Stimulated activated CD8-positive, alpha-beta memory T cell treated with anti-CD3 and anti-CD28 coated beads, Interleukin-4, amount 100 ng/mL, for 48 hours (primary cell): ENCODE results near the gene ANP32B.
"Not testable (repeated sequence)": the region's sequence is repeated elsewhere in the genome, so short reads cannot be mapped to it uniquely, and the experiment has no call there.

ENCODE experiments used
- DNase-seq: peaks from one replicate; pipeline ENCODE4 v3.0.0-alpha.2; 2020

Gene ANP32B

GRCh38 chr9:97996676-97997075, 13.5 kb downstream of the ANP32B start:
- not testable (repeated sequence) for DNase-seq

DNA sequence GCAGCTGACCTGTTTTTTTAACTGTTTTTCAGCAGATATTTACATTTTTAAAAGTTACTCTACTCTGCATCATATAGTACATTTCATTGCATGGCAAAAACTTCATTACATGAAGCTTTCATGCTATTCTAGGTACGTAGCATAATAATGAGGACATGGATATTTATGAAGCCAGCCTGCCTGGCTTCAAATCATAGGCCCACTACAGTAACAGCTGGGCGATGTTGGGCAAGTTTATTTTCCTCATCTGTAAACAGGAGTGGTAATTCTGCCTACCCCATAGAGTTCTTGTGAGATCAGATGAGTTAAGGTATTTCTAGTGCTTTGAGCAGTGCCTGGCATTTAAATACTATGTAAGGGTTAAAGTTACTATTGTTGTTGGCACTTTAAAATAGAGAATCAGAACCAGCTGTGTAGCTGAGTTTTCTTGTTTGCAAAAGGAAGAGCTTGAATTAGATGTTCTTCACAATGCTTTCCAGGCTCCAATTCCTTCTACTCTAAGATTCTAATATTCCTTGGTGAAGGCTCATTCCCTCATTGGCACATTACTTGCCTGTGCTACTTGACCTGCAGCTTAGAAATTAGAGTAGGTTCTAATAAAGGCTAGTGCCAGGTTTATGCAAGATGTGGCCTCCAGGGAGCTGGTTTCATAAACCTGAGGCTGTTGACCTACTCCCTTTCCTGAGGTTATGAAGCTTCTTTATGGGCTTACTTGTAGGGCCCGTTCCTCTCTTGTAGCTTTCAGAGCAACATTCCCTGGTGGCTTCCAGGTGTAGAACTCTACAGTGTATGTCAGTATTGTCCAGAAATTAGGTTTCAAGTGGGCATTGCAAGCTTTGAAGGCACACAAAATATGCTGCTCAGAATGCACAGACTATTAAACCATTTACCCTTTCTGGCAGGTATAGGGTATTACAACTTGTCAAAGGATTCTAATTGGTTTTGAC, 14.5 kb downstream of the ANP32B start:
- DNase-seq, result no peak

GRCh38 chr9:98002808-98003207, 19.7 kb downstream of the ANP32B start:
- no peak for DNase-seq

GRCh38 chr9:98006127-98006796, 23.1 kb downstream of the ANP32B start:
- no peak for DNase-seq

DNA sequence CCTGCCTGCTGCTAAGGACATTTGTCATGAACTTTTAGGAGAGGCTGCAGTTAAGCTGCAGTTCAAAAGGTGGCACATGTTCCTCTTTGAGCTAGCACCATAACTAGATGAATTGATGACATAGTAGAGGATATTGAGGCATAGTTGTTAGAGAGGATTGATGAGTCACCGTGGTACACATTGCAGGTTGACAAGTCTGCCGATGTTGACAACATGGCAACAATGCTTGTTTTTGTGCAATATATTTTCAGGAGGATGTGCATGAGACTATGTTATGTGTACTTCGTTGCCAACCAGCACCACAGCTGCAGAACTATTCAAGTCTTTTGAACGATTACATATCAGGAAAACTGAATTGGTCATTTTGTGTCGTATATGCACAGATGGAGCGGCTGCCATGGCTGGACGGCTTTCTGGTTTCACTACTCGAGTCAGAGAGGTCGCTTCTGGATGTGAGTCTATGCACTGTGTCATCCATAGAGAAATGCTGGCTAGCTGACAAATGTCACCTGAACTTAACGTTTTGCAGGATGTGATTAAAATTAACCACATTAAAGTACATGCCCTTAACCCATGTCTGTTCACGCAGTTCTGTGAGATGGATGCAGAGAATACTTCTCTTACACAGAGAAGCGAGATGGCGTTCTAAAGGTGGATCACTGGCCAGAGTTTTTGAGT, 24.2 kb downstream of the ANP32B start:
- no peak for DNase-seq

DNA sequence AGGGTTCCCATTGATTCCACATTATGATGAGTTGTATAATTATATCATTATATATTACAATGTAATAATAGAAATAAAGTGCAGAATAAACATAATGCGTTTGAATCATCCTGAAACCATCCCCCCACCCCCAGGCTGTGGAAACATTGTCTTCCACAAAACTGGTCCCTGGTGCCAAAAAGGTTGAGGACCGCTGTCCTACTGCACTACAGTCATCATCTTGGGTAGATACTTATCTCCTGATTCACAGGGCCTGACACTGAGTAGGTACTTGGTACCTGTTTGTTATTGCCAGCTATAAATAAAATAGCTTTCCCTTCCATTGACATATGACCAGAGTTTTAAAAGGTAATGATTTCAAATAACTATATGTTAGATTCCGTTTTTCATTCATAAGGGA, 25.6 kb downstream of the ANP32B start:
- DNase-seq, result no peak

- DNase-seq, result no peak
Observed at GRCh38 chr9:98009437-98009836, 26.3 kb downstream of the ANP32B start.

- no peak for DNase-seq
Observed at GRCh38 chr9:98009936-98010335, 26.8 kb downstream of the ANP32B start.

- no peak for DNase-seq
Observed at GRCh38 chr9:98010445-98010844, 27.3 kb downstream of the ANP32B start.

GRCh38 chr9:98011122-98011521, 28.0 kb downstream of the ANP32B start:
- no peak for DNase-seq

GRCh38 chr9:98016137-98016680, 33.1 kb downstream of the ANP32B start:
- DNase-seq, result no peak

GRCh38 chr9:98017306-98017705, 34.2 kb downstream of the ANP32B start:
- DNase-seq, result no peak

DNA sequence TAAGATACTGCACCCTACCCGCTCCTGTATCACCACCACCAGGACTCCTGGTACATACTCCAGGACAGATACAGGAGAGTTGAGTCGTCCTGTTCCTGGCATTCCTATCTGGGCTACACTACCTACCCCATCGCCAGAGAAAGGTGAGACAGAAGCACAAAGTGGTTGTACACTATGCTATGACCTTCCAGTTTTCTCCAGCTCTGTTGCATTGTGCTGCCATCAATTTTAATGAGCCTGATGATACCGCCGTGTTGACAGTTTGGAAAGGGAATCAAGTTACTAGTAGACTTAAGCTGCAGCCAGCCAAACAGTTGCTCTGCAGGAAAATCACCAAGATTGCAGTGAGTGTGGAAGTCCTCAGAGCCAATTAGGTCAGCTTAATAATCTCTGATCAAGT, 35.2 kb downstream of the ANP32B start:
- no peak for DNase-seq

GRCh38 chr9:98019098-98019497, 36.0 kb downstream of the ANP32B start:
- no peak for DNase-seq

- DNase-seq, result not testable (repeated sequence)
Observed at GRCh38 chr9:98019869-98020268, 36.7 kb downstream of the ANP32B start.

DNA sequence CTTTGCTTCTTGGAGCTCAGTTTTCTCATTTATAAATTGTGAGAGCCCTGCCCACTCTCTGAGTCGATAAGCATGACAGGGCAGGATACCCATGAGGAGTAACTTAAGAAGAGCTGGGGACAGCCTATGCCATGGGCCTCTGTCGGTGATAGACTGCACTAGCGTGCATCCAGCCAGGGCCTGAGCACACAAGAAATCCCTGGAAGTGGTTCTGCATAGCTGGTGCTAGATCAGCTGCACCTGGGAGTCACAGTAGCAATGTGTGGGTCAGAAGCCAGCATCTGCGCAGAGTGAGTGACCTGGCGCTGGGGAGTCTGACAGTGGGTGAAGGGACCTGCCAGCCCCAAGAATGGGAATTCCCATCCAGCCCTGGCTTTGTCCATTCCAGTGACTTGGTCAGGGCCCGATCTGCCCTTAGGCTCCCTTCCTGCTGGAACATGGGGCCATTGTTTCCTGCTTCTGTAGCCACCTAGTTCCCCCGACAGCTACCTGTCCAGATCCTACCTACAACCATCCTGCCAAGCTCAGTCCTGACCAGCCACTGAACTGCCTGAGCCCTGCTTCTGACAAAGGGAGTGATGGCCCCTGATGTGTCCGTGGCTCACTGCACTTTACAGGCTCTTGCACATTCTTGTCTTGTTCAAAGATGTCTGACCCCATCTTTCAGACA, 37.5 kb downstream of the ANP32B start:
- peak; percentile 20 for DNase-seq

GRCh38 chr9:98021306-98022040, 38.3 kb downstream of the ANP32B start:
- peak; percentile 20 for DNase-seq

DNA sequence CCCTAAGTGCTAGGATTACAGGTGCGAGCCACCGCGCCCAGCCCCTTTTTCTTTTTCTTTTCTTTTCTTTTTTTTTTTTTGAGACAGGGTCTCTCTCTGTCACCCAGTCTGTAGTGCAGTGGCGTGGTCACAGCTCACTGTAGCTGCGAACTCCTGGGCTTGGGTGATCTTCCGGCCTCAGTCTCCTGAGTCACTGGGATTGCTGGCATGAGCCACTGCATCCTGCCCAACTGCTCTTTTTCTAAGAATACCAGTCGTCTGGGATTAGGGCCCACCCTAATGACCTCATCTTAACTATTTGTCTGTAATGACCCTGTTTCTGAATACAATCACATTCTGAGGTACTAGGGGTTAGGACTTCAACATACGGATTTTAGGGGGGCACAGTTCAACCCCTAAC, 39.3 kb downstream of the ANP32B start:
- no peak for DNase-seq

- DNase-seq, result no peak
Observed at GRCh38 chr9:98024702-98025101, 41.6 kb downstream of the ANP32B start.

DNA sequence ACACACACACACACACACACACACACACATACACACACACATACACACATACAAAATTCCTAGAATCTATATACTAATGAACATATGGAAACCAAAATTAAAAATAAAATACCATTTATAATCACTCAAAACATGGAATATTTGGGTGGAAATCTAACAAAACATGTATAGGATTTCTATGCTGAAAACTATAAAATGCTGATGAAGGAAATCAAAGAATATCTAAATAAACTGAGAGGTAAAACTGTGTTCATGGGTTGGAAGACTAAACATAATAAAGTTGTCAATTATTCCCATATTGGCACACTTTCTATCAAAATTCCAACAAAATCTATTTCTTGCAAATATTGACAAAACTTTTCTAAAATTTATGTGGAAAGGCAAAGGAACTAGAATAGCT, 48.0 kb downstream of the ANP32B start:
- DNase-seq, result no peak

DNA sequence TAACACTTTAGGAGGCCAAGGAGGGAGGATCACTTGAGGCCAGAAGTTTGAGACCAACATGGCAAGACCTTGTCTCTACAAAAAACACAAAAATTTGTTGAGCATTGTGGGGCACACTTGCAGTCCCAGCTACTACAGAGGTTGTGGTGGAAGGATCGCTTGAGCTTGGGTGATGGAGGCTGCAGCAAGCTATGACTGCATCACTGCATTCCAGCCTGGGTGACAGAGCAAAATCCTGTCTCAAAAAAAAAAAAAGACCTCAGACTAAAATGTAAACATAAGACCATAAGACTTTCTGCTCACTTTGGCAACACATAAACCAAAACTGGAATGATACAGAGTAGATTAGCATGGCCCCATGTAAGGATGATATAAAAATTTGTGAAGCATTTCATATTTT, 48.8 kb downstream of the ANP32B start:
- no peak for DNase-seq
